Activated naive CD4-positive, alpha-beta T cell treated with anti-CD3 and anti-CD28 coated beads for 36 hours (primary cell): ENCODE data around the gene OR51E1. TPM values are rescaled to one million over a fixed set of nuclear protein-coding genes. Genes with fewer than 3 reads are reported as not detected.
A peak's percentile ranks its signal among the peaks of the same experiment; 100 is the strongest.

Experiments used
- CTCF ChIA-PET: fragments of 350-600 bp; sonication (Branson Sonifier 250); formaldehyde crosslinking; loops from one replicate; lab custom pipeline; 2021; ENCODE audit warnings: antibody characterized with exemption; lab: Charles Lee
- DNase-seq: peaks from one replicate; pipeline ENCODE4 v3.0.0-alpha.2; 2020
- H3K27ac Mint-ChIP-seq: one replicate; pipeline ENCODE4 v1.8.0; 2021; ENCODE audit warnings: mild to moderate bottlenecking, mixed read lengths
- H3K27me3 Mint-ChIP-seq: one replicate; pipeline ENCODE4 v1.8.0; 2021; ENCODE audit warnings: low read depth, mixed read lengths
- H3K36me3 Mint-ChIP-seq: one replicate; pipeline ENCODE4 v1.8.0; 2021; ENCODE audit warnings: low read depth, mixed read lengths
- H3K4me1 Mint-ChIP-seq: one replicate; pipeline ENCODE4 v1.8.0; 2021; ENCODE audit warnings: low read depth, mixed read lengths
- H3K4me3 Mint-ChIP-seq: one replicate; pipeline ENCODE4 v1.8.0; 2021; ENCODE audit warnings: mild to moderate bottlenecking, moderate library complexity, mixed read lengths
- H3K9me3 Mint-ChIP-seq: one replicate; pipeline ENCODE4 v1.8.0; 2021; ENCODE audit warnings: mixed read lengths
- intact Hi-C: fragments of 100-400 bp; cut with micrococcal nuclease; formaldehyde crosslinking; loops from one replicate; pipeline ENCODE4 v1.15.1; 2023
- total RNA-seq, 2 experiments: library from RNA; stranded (reverse); gene quantifications; one replicate each; pipeline ENCODE4 v1.2.3, GENCODE V29; 2021

OR51E1 gene
- total RNA-seq: not detected

GRCh38 chr11:4643682-4644081 lies at the start of gene OR51E1:
Gene OR51E1 (plus strand): TSS chr11:4643982. CDS start chr11:4652527, 8,545 bp downstream.
- H3K27me3 Mint-ChIP-seq: peaks cover 5% of the 10 kb centered on the region
- no peak within 1 kb of the TSS for H3K27ac Mint-ChIP-seq
- H3K4me3 Mint-ChIP-seq: no peak within 1 kb of the TSS
- no peak for DNase-seq
- H3K4me1 Mint-ChIP-seq: no peaks in the 10 kb centered on the region
- CTCF ChIA-PET: no interaction called here
- intact Hi-C loops: no loop called here
- no peaks in the 10 kb centered on the region for H3K9me3 Mint-ChIP-seq
- no peaks in the 10 kb centered on the region for H3K36me3 Mint-ChIP-seq

- DNase-seq: no peak
- Mint-ChIP-seq H3K27ac (no peak overlapping the region), H3K4me1 (peaks cover 39% of the 10 kb centered on the region), H3K36me3 (peaks cover 18% of the 10 kb centered on the region), H3K9me3 (no peaks in the 10 kb centered on the region), H3K27me3 (no peaks in the 10 kb centered on the region), H3K4me3 (no peak overlapping the region)
- intact Hi-C loops: loop anchor here (5.0 to 10.0 kb wide), 5 partner anchors 763 to 1810 kb away; partner anchors contain the start of genes APBB1, CNGA4, FHIP1B and OR52N2
- CTCF ChIA-PET: no interaction called here
Observed at GRCh38 chr11:4605057-4605456, 38.7 kb upstream of the OR51E1 start.

- Mint-ChIP-seq H3K27me3 (no peaks in the 10 kb centered on the region), H3K4me1 (peaks cover 45% of the 10 kb centered on the region), H3K9me3 (no peaks in the 10 kb centered on the region), H3K27ac (no peak overlapping the region), H3K4me3 (peak overlapping the region; percentile 94), H3K36me3 (peaks cover 9% of the 10 kb centered on the region)
- CTCF ChIA-PET: no interaction called here
- no peak for DNase-seq
- intact Hi-C loops: loop anchor here (5.0 to 10.0 kb wide), 5 partner anchors 764 to 1808 kb away; partner anchors contain the start of genes APBB1, CNGA4, FHIP1B and OR52N2
Observed at GRCh38 chr11:4606231-4607015, 37.4 kb upstream of the OR51E1 start.

GRCh38 chr11:4607096-4607495 lies 36.7 kb upstream of the OR51E1 start:
- peak overlapping the region; percentile 94 for H3K4me3 Mint-ChIP-seq
- DNase-seq: no peak
- peaks cover 3% of the 10 kb centered on the region for H3K36me3 Mint-ChIP-seq
- peaks cover 45% of the 10 kb centered on the region for H3K4me1 Mint-ChIP-seq
- H3K27me3 Mint-ChIP-seq: no peaks in the 10 kb centered on the region
- no peaks in the 10 kb centered on the region for H3K9me3 Mint-ChIP-seq
- H3K27ac Mint-ChIP-seq: peak overlapping the region; percentile 88
- CTCF ChIA-PET: no interaction called here
- intact Hi-C loops: loop anchor here (5.0 to 10.0 kb wide), 5 partner anchors 765 to 1808 kb away; partner anchors contain the start of genes APBB1, CNGA4, FHIP1B and OR52N2

GRCh38 chr11:4607781-4608666 lies 35.8 kb upstream of the OR51E1 start, which contains the start of gene TRIM68:
Gene TRIM68 (minus strand): TSS chr11:4608231. CDS start chr11:4605504, 2,727 bp downstream.
- Mint-ChIP-seq H3K4me1 (peaks cover 45% of the 10 kb centered on the region), H3K4me3 (peak within 1 kb of the TSS; percentile 94), H3K9me3 (no peaks in the 10 kb centered on the region), H3K36me3 (peaks cover 1% of the 10 kb centered on the region), H3K27me3 (no peaks in the 10 kb centered on the region), H3K27ac (peak within 1 kb of the TSS; percentile 88)
- DNase-seq: peak; percentile 97
- CTCF ChIA-PET: interaction anchor here (0.6 to 1.6 kb wide), 2 partner anchors 19 to 28 kb away, joined by 3 read pairs; no protein-coding TSS in a partner anchor
- intact Hi-C loops: loop anchor here (1.0 to 10.0 kb wide), 6 partner anchors 215 to 1807 kb away; partner anchors contain the start of genes APBB1, CNGA4, FHIP1B and OR52N2

- Mint-ChIP-seq H3K9me3 (no peaks in the 10 kb centered on the region), H3K4me3 (peak overlapping the region; percentile 57), H3K4me1 (peaks cover 40% of the 10 kb centered on the region), H3K36me3 (no peaks in the 10 kb centered on the region), H3K27ac (peak overlapping the region; percentile 73), H3K27me3 (no peaks in the 10 kb centered on the region)
- intact Hi-C loops: loop anchor here (2.0 to 5.0 kb wide), 3 partner anchors 118 to 1077 kb away; partner anchors contain the start of genes TRIM22 and TRIM5
- CTCF ChIA-PET: no interaction called here
- peak; percentile 70 for DNase-seq
Observed at GRCh38 chr11:4610258-4610935, 33.4 kb upstream of the OR51E1 start.

GRCh38 chr11:4611986-4612385 lies 31.8 kb upstream of the OR51E1 start:
- Mint-ChIP-seq H3K27ac (no peak overlapping the region), H3K4me3 (no peak overlapping the region), H3K9me3 (no peaks in the 10 kb centered on the region), H3K27me3 (no peaks in the 10 kb centered on the region), H3K36me3 (no peaks in the 10 kb centered on the region), H3K4me1 (peaks cover 28% of the 10 kb centered on the region)
- intact Hi-C loops: loop anchor here (2.0 to 5.0 kb wide), 3 partner anchors 119 to 1075 kb away; partner anchors contain the start of genes TRIM22 and TRIM5
- no peak for DNase-seq
- CTCF ChIA-PET: no interaction called here

GRCh38 chr11:4615856-4616444 lies 27.8 kb upstream of the OR51E1 start:
- Mint-ChIP-seq H3K4me3 (no peak overlapping the region), H3K36me3 (no peaks in the 10 kb centered on the region), H3K27ac (no peak overlapping the region), H3K4me1 (no peaks in the 10 kb centered on the region), H3K9me3 (no peaks in the 10 kb centered on the region), H3K27me3 (peaks cover 3% of the 10 kb centered on the region)
- no peak for DNase-seq
- intact Hi-C loops: no loop called here
- CTCF ChIA-PET: no interaction called here

DNA sequence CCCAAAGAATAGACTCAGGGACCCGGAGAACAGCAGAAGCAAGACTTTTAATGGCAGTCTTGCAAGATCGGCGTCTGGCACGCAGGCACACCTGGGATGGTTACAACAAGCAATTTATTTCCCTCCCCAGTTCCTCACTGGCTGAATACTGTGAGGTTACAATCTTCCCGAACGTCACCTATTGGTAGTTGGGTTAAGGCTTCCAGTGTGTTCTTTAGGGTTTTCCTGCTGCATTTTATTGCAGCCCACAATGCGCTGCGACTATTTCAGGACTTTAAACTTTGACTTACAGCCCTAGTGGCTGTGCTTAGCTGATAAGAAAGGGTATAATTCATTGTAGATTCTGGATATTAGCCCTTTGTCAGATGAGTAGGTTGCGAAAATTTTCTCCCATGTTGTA lies 24.3 kb upstream of the OR51E1 start:
- CTCF ChIA-PET: no interaction called here
- peaks cover 3% of the 10 kb centered on the region for H3K27me3 Mint-ChIP-seq
- no peak overlapping the region for H3K4me3 Mint-ChIP-seq
- H3K27ac Mint-ChIP-seq: no peak overlapping the region
- H3K36me3 Mint-ChIP-seq: no peaks in the 10 kb centered on the region
- no peaks in the 10 kb centered on the region for H3K4me1 Mint-ChIP-seq
- DNase-seq: no peak
- H3K9me3 Mint-ChIP-seq: no peaks in the 10 kb centered on the region
- intact Hi-C loops: no loop called here

DNA sequence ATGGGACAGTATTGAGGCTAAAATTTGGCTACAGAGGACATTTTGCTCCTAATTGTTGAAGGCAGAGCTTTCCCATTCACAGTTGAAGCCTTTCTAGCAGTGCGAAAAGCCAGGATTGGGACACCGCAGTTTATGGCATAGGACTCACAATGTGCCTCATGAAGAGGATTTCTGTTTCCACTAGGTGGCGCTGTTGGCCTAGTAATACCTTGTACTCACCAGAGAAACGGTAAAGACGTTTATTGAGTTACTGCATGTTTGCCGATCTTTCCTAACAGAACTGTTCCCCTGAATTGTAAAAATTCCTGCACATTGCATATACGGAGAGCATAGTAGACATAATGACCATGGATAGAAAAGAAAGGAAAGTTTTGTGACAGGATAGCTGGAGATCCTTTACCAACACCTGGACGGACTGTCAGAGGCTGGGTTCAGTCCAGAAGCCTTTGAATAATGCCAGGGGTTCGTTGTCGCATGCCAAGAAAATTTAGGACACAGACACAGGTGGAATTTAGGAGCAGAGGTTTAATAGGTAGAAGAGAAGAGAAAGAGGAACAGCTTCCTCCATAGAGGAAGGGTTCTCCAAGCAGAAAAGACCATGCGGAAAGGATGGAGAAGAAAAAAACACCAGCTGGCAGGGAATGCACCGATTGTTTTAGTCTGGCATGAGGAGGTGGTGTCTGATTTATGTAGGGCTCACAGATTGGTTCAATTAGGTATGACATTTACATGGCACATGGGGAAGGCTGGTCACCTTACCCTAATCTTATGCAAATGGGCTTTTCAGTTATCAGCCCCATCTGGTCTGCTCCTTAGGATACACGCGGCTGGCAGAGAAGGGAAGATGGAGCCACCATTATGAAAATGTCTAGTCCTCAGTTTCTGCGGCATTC lies 17.3 kb upstream of the OR51E1 start:
- no peaks in the 10 kb centered on the region for H3K4me1 Mint-ChIP-seq
- no peak overlapping the region for H3K4me3 Mint-ChIP-seq
- no peak overlapping the region for H3K27ac Mint-ChIP-seq
- intact Hi-C loops: loop anchor here (1.0 to 2.0 kb wide), 2 partner anchors 378 to 754 kb away; no protein-coding TSS in a partner anchor
- CTCF ChIA-PET: interaction anchor here (0.6 to 5.1 kb wide), 4 partner anchors 10 to 30 kb away, joined by 3 to 47 read pairs (median 4); partner anchors contain the start of gene OR51D1
- H3K27me3 Mint-ChIP-seq: peaks cover 34% of the 10 kb centered on the region
- peak; percentile 81 for DNase-seq
- peaks cover 10% of the 10 kb centered on the region for H3K9me3 Mint-ChIP-seq
- H3K36me3 Mint-ChIP-seq: peaks cover 3% of the 10 kb centered on the region
